HEK293 (cell line): ENCODE measurements around the gene LRRFIP1.

Experiments
- CTCF ChIA-PET: fragments of 350-600 bp; formaldehyde crosslinking; extraction: SDS; loops from one replicate; lab custom pipeline; 2021; ENCODE audit warnings: antibody characterized with exemption; lab: Yijun Ruan, JAX
- POLR2A ChIA-PET: fragments of 300-600 bp; formaldehyde crosslinking; extraction: SDS; loops from one replicate; lab custom pipeline; 2020; ENCODE audit warnings: antibody characterized with exemption, inconsistent platforms; lab: Yijun Ruan, JAX
- H3K27ac ChIP-seq: fragments of 200-500 bp; sonication (Bioruptor generic); 2 replicates; pipeline ENCODE4 v1.5.1; 2014; ENCODE audit warnings: low read depth, low read length, control low read depth, inconsistent platforms; ENCODE audit errors: extremely low read depth
- H3K36me3 ChIP-seq, 2 experiments: fragments of 200-500 bp in 1 of 2; sonication (Bioruptor generic) in 1 of 2; 1 replicate in 1 of 2; 2 replicates in 1 of 2; pipeline ENCODE4 v1.5.1; 2014 to 2017; ENCODE audit warnings: inconsistent platforms in 2 of 2, low read length in 2 of 2; ENCODE audit not compliant: control insufficient read depth in 2 of 2, insufficient read depth in 1 of 2
- H3K4me1 ChIP-seq: fragments of 200-500 bp; sonication (Bioruptor generic); 2 replicates; pipeline ENCODE4 v1.5.1; 2014; ENCODE audit warnings: mild to moderate bottlenecking, low read length, inconsistent platforms; ENCODE audit not compliant: control insufficient read depth, insufficient read depth
- H3K4me3 ChIP-seq: 2 replicates; pipeline ENCODE4 v1.5.1; 2011; ENCODE audit warnings: low read depth, mild to moderate bottlenecking, control low read depth, low read length, moderate library complexity
- H3K9me3 ChIP-seq: fragments of 200-500 bp; sonication (Bioruptor generic); 2 replicates; pipeline ENCODE4 v1.5.1; 2014; ENCODE audit warnings: low read depth, low read length, inconsistent platforms; ENCODE audit not compliant: control insufficient read depth, insufficient read depth
- SETDB1 ChIP-seq: IDR thresholded peaks from one replicate; pipeline ENCODE4 v1.6.1; 2017; ENCODE audit warnings: mild to moderate bottlenecking, low read length, moderate library complexity, mixed read lengths; ENCODE audit not compliant: insufficient read length
- ZBTB20 ChIP-seq: fragments of 450-650 bp; formaldehyde crosslinking; IDR thresholded peaks from 2 replicates; pipeline ENCODE4 v1.5.1; 2016; ENCODE audit warnings: missing biosample characterization, missing genetic modification characterization
- ZBTB44 ChIP-seq: fragments of 450-650 bp; IDR thresholded peaks from 2 replicates; pipeline ENCODE4 v1.5.1; 2018; ENCODE audit warnings: missing biosample characterization, mild to moderate bottlenecking, missing genetic modification characterization
- ZBTB48 ChIP-seq: fragments of 450-650 bp; formaldehyde crosslinking; IDR thresholded peaks from 2 replicates; pipeline ENCODE4 v1.5.1; 2016; ENCODE audit warnings: missing biosample characterization, missing genetic modification characterization
- ZBTB7A ChIP-seq: fragments of 450-650 bp; formaldehyde crosslinking; IDR thresholded peaks from 2 replicates; pipeline ENCODE4 v1.5.1; 2016; ENCODE audit warnings: low read depth, missing biosample characterization, missing genetic modification characterization
- ZNF19 ChIP-seq: fragments of 450-650 bp; formaldehyde crosslinking; IDR thresholded peaks from 2 replicates; pipeline ENCODE4; 2016; ENCODE audit warnings: missing biosample characterization, missing genetic modification characterization, low read depth
- ZNF223 ChIP-seq: fragments of 450-650 bp; formaldehyde crosslinking; IDR thresholded peaks from 2 replicates; pipeline ENCODE4 v1.5.1; 2016; ENCODE audit warnings: missing biosample characterization, missing genetic modification characterization
- ZNF341 ChIP-seq: fragments of 450-650 bp; formaldehyde crosslinking; IDR thresholded peaks from 2 replicates; pipeline ENCODE4; 2016; ENCODE audit warnings: low read depth, missing biosample characterization, missing genetic modification characterization
- ZNF426 ChIP-seq: fragments of 450-650 bp; formaldehyde crosslinking; IDR thresholded peaks from 2 replicates; pipeline ENCODE4 v1.5.1; 2017; ENCODE audit warnings: missing biosample characterization, missing genetic modification characterization, mild to moderate bottlenecking, inconsistent platforms, moderate library complexity
- ZNF510 ChIP-seq: fragments of 450-650 bp; formaldehyde crosslinking; IDR thresholded peaks from 2 replicates; pipeline ENCODE4 v1.5.1; 2018; ENCODE audit warnings: mild to moderate bottlenecking, missing genetic modification characterization, missing biosample characterization; ENCODE audit not compliant: insufficient replicate concordance
- TF ChIP-seq, protein P1 (sequence below): fragments of 450-650 bp; formaldehyde crosslinking; IDR thresholded peaks from 2 replicates; pipeline ENCODE4 v1.5.1; 2016; ENCODE audit warnings: missing biosample characterization, missing genetic modification characterization
- TF ChIP-seq, protein P2 (sequence below): fragments of 450-650 bp; formaldehyde crosslinking; conservative IDR thresholded peaks from 2 replicates; pipeline ENCODE4 v1.5.1; 2016; ENCODE audit warnings: low read depth, missing biosample characterization, missing genetic modification characterization
- TF ChIP-seq, protein P3 (sequence below): fragments of 450-650 bp; formaldehyde crosslinking; IDR thresholded peaks from 2 replicates; pipeline ENCODE4 v1.5.1; 2016; ENCODE audit warnings: missing biosample characterization, missing genetic modification characterization
- TF ChIP-seq, protein P4 (sequence below): fragments of 450-650 bp; formaldehyde crosslinking; IDR thresholded peaks from 2 replicates; pipeline ENCODE4 v1.5.1; 2016; ENCODE audit warnings: missing biosample characterization, missing genetic modification characterization
- TF ChIP-seq, protein P5 (sequence below): fragments of 450-650 bp; formaldehyde crosslinking; IDR thresholded peaks from 2 replicates; pipeline ENCODE4 v1.5.1; 2016; ENCODE audit warnings: missing biosample characterization, missing genetic modification characterization

LRRFIP1 gene

DNA sequence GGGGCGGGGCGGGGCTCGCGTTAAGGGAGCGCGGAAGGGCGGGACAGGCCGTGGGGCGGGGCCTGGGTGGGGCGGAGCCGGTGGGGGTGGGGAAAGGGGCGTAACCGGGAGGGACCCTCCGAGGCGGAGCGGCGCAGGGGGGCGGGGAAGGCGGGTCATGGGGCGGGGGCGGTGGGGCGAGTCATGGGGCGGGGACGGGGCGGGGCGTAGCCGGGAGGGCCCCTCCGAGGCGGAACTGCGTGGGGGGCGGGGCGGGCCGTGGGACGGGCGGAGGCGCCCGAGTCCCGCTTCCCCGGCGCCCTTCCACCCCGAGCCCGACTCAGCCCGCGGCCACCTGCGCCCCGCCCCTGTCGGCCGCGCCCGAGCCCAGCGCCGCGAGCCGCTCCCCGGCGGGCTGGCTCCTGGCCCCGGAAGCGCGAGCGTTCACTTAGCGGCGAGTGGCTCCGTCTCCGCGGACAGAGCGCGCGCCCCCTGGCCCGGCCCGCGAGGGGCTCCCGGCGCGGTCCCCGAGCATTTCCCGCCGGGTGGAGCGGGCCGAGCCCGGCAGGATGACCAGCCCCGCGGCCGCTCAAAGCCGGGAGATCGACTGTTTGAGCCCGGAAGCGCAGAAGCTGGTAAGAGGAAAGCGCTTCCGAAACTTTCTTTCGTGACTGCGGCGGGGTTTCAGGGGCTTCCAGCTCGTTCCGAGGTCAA is 64.7 kb downstream of the LRRFIP1 start (continued):
- TF ChIP-seq ZNF341 (tag by site-specific recombination) (no peak), ZBTB7A (tag by site-specific recombination) (no peak), ZNF510 (tag by site-specific recombination) (peak; percentile 43), ZBTB20 (tag by site-specific recombination) (peak; percentile 27; the same call in 1 of the 2 replicates), ZNF223 (tag by site-specific recombination) (no peak)

DNA sequence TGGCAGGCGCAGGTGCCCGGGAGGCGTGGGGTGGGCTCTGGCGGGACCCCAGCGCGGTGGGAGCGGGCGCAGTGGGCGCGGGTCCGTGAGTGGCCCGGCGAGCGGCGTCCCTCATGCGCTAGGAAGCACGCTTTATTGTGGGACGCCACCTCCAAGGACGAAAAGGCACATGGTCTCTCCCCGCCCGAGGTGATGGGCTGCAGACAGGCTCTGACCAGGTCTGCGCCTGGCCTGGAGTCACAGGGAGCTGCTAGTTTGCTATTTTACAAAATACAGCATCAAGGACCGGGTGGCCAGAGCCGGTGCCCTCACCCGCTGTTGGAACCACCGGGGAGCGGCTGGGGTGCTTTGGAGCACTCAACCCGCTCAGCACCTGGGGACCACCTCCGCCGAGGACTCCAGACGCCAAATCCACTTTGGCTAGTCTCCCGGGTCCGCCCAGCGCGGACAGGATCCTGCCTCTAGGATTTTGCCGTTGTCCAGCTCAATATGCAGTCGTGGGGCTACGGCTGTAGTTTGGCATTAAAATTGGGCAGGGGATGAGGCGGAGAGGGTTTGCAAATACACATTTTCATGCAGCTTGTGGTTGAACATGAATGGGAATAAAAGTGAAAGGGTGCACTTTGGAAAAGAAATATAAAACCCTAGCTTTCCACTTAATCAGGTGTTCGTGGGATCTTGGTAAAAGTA is 65.4 kb downstream of the LRRFIP1 start:
- Histone ChIP-seq H3K27ac (peak overlapping the region; percentile 74), H3K4me1 (peaks cover 37% of the 10 kb centered on the region), H3K36me3 (no peaks in the 10 kb centered on the region), H3K9me3 (no peaks in the 10 kb centered on the region), H3K4me3 (peak overlapping the region; percentile 78)
- POLR2A ChIA-PET: interaction anchor here (0.5 to 3.2 kb wide), 4 partner anchors 9 to 737 kb away, joined by 3 to 17 read pairs (median 5); no protein-coding TSS in a partner anchor
- CTCF ChIA-PET: interaction anchor here (0.9 to 2.8 kb wide), 3 partner anchors 19 to 53 kb away, joined by 3 to 11 read pairs (median 5); no protein-coding TSS in a partner anchor
- TF ChIP-seq ZBTB48 (tag by site-specific recombination): no peak
- TF ChIP-seq ZBTB44 (tag by site-specific recombination): no peak
- TF ChIP-seq, protein P1, sequence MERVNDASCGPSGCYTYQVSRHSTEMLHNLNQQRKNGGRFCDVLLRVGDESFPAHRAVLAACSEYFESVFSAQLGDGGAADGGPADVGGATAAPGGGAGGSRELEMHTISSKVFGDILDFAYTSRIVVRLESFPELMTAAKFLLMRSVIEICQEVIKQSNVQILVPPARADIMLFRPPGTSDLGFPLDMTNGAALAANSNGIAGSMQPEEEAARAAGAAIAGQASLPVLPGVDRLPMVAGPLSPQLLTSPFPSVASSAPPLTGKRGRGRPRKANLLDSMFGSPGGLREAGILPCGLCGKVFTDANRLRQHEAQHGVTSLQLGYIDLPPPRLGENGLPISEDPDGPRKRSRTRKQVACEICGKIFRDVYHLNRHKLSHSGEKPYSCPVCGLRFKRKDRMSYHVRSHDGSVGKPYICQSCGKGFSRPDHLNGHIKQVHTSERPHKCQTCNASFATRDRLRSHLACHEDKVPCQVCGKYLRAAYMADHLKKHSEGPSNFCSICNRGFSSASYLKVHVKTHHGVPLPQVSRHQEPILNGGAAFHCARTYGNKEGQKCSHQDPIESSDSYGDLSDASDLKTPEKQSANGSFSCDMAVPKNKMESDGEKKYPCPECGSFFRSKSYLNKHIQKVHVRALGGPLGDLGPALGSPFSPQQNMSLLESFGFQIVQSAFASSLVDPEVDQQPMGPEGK (tag by site-specific recombination): peak; percentile 9; the same call in 1 of the 2 replicates
- TF ChIP-seq SETDB1: no peak
- TF ChIP-seq, protein P2, sequence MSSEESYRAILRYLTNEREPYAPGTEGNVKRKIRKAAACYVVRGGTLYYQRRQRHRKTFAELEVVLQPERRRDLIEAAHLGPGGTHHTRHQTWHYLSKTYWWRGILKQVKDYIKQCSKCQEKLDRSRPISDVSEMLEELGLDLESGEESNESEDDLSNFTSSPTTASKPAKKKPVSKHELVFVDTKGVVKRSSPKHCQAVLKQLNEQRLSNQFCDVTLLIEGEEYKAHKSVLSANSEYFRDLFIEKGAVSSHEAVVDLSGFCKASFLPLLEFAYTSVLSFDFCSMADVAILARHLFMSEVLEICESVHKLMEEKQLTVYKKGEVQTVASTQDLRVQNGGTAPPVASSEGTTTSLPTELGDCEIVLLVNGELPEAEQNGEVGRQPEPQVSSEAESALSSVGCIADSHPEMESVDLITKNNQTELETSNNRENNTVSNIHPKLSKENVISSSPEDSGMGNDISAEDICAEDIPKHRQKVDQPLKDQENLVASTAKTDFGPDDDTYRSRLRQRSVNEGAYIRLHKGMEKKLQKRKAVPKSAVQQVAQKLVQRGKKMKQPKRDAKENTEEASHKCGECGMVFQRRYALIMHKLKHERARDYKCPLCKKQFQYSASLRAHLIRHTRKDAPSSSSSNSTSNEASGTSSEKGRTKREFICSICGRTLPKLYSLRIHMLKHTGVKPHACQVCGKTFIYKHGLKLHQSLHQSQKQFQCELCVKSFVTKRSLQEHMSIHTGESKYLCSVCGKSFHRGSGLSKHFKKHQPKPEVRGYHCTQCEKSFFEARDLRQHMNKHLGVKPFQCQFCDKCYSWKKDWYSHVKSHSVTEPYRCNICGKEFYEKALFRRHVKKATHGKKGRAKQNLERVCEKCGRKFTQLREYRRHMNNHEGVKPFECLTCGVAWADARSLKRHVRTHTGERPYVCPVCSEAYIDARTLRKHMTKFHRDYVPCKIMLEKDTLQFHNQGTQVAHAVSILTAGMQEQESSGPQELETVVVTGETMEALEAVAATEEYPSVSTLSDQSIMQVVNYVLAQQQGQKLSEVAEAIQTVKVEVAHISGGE: 0 out of 2 replicates have a peak, but pooled peaks have one; percentile 20
- TF ChIP-seq ZBTB20 (tag by site-specific recombination): peak; percentile 22; the same call in 1 of the 2 replicates
- TF ChIP-seq, protein P3, sequence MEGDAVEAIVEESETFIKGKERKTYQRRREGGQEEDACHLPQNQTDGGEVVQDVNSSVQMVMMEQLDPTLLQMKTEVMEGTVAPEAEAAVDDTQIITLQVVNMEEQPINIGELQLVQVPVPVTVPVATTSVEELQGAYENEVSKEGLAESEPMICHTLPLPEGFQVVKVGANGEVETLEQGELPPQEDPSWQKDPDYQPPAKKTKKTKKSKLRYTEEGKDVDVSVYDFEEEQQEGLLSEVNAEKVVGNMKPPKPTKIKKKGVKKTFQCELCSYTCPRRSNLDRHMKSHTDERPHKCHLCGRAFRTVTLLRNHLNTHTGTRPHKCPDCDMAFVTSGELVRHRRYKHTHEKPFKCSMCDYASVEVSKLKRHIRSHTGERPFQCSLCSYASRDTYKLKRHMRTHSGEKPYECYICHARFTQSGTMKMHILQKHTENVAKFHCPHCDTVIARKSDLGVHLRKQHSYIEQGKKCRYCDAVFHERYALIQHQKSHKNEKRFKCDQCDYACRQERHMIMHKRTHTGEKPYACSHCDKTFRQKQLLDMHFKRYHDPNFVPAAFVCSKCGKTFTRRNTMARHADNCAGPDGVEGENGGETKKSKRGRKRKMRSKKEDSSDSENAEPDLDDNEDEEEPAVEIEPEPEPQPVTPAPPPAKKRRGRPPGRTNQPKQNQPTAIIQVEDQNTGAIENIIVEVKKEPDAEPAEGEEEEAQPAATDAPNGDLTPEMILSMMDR (tag by site-specific recombination): 0 out of 2 replicates have a peak, but pooled peaks have one; percentile 14
- TF ChIP-seq, protein P4, sequence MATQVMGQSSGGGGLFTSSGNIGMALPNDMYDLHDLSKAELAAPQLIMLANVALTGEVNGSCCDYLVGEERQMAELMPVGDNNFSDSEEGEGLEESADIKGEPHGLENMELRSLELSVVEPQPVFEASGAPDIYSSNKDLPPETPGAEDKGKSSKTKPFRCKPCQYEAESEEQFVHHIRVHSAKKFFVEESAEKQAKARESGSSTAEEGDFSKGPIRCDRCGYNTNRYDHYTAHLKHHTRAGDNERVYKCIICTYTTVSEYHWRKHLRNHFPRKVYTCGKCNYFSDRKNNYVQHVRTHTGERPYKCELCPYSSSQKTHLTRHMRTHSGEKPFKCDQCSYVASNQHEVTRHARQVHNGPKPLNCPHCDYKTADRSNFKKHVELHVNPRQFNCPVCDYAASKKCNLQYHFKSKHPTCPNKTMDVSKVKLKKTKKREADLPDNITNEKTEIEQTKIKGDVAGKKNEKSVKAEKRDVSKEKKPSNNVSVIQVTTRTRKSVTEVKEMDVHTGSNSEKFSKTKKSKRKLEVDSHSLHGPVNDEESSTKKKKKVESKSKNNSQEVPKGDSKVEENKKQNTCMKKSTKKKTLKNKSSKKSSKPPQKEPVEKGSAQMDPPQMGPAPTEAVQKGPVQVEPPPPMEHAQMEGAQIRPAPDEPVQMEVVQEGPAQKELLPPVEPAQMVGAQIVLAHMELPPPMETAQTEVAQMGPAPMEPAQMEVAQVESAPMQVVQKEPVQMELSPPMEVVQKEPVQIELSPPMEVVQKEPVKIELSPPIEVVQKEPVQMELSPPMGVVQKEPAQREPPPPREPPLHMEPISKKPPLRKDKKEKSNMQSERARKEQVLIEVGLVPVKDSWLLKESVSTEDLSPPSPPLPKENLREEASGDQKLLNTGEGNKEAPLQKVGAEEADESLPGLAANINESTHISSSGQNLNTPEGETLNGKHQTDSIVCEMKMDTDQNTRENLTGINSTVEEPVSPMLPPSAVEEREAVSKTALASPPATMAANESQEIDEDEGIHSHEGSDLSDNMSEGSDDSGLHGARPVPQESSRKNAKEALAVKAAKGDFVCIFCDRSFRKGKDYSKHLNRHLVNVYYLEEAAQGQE (tag by site-specific recombination): peak; percentile 48; the same call in 1 of the 2 replicates
- no peak for TF ChIP-seq ZNF426 (tag by site-specific recombination)
- TF ChIP-seq, protein P5, sequence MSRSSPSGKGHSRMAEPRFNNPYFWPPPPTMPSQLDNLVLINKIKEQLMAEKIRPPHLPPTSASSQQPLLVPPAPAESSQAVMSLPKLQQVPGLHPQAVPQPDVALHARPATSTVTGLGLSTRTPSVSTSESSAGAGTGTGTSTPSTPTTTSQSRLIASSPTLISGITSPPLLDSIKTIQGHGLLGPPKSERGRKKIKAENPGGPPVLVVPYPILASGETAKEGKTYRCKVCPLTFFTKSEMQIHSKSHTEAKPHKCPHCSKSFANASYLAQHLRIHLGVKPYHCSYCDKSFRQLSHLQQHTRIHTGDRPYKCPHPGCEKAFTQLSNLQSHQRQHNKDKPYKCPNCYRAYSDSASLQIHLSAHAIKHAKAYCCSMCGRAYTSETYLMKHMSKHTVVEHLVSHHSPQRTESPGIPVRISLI (tag by site-specific recombination): no peak
- no peak for TF ChIP-seq ZNF19
